IPS-18c (cell line): Measurements from ENCODE around the gene GLYR1.
A peak's percentile ranks its signal among the peaks of the same experiment; 100 is the strongest.

ENCODE experiments used
- H3K4me3 ChIP-seq: 2 replicates; pipeline ENCODE4 v1.7.0; 2013; ENCODE audit warnings: low read depth, mild to moderate bottlenecking, low read length, moderate library complexity; ENCODE audit not compliant: insufficient read depth
- H3K9me3 ChIP-seq: one replicate; pipeline ENCODE4 v1.6.1; 2013; ENCODE audit warnings: mild to moderate bottlenecking, low read length, moderate library complexity; ENCODE audit not compliant: control insufficient read depth, insufficient read depth

GLYR1 gene

GRCh38 chr16:4828567-4829321, 18.3 kb downstream of the GLYR1 start:
- H3K4me3 ChIP-seq, result no peak overlapping the region
- H3K9me3 ChIP-seq, result no peaks in the 10 kb centered on the region

GRCh38 chr16:4826980-4827379, 20.1 kb downstream of the GLYR1 start:
- Histone ChIP-seq H3K9me3 (no peaks in the 10 kb centered on the region), H3K4me3 (no peak overlapping the region)

- no peaks in the 10 kb centered on the region for H3K9me3 ChIP-seq
Measured at GRCh38 chr16:4826526-4826925, 20.6 kb downstream of the GLYR1 start.

GRCh38 chr16:4825196-4825595, 21.9 kb downstream of the GLYR1 start:
- H3K4me3 ChIP-seq, result no peak overlapping the region
- no peaks in the 10 kb centered on the region for H3K9me3 ChIP-seq

More at GRCh38 chr16:4826526-4826925, 20.6 kb downstream of the GLYR1 start:
- H3K4me3 ChIP-seq, result no peak overlapping the region

- H3K9me3 ChIP-seq, result no peaks in the 10 kb centered on the region
Measured at GRCh38 chr16:4820652-4821051, 26.4 kb downstream of the GLYR1 start.

GRCh38 chr16:4814542-4815173, 32.4 kb downstream of the GLYR1 start:
- Histone ChIP-seq H3K4me3 (no peak overlapping the region), H3K9me3 (no peaks in the 10 kb centered on the region)

More at GRCh38 chr16:4820652-4821051, 26.4 kb downstream of the GLYR1 start:
- H3K4me3 ChIP-seq, result no peak overlapping the region

GRCh38 chr16:4814046-4814445, 33.0 kb downstream of the GLYR1 start:
- Histone ChIP-seq H3K9me3 (no peaks in the 10 kb centered on the region), H3K4me3 (no peak overlapping the region)

- no peak overlapping the region for H3K4me3 ChIP-seq
- H3K9me3 ChIP-seq, result no peaks in the 10 kb centered on the region
Measured at GRCh38 chr16:4813251-4814003, 33.7 kb downstream of the GLYR1 start.

GRCh38 chr16:4811773-4812172, 35.3 kb downstream of the GLYR1 start:
- Histone ChIP-seq H3K9me3 (no peaks in the 10 kb centered on the region), H3K4me3 (no peak overlapping the region)

- no peak overlapping the region for H3K4me3 ChIP-seq
Measured at GRCh38 chr16:4811242-4811641, 35.8 kb downstream of the GLYR1 start.

GRCh38 chr16:4806280-4806679, 40.8 kb downstream of the GLYR1 start:
- Histone ChIP-seq H3K9me3 (no peaks in the 10 kb centered on the region), H3K4me3 (no peak overlapping the region)

More at GRCh38 chr16:4811242-4811641, 35.8 kb downstream of the GLYR1 start:
- no peaks in the 10 kb centered on the region for H3K9me3 ChIP-seq

GRCh38 chr16:4805231-4805630, 41.9 kb downstream of the GLYR1 start:
- Histone ChIP-seq H3K9me3 (no peaks in the 10 kb centered on the region), H3K4me3 (no peak overlapping the region)

- Histone ChIP-seq H3K9me3 (no peaks in the 10 kb centered on the region), H3K4me3 (no peak overlapping the region)
Measured at GRCh38 chr16:4803898-4804762, 43.0 kb downstream of the GLYR1 start.

- no peaks in the 10 kb centered on the region for H3K9me3 ChIP-seq
- no peak overlapping the region for H3K4me3 ChIP-seq
Measured at GRCh38 chr16:4803401-4803844, 43.7 kb downstream of the GLYR1 start.

GRCh38 chr16:4802659-4803287, 44.3 kb downstream of the GLYR1 start:
- peak overlapping the region; percentile 89 for H3K4me3 ChIP-seq
- no peaks in the 10 kb centered on the region for H3K9me3 ChIP-seq

- Histone ChIP-seq H3K9me3 (no peaks in the 10 kb centered on the region), H3K4me3 (peak within 1 kb of the TSS; percentile 89)
Measured at GRCh38 chr16:4801962-4802658, 45.0 kb downstream of the GLYR1 start, which contains the start of gene ROGDI. ROGDI (minus strand) TSS chr16:4802633; CDS start chr16:4802571, 62 bp downstream.
